GM18519 (cell line): Measurements from ENCODE around the gene OGFOD2.

Source experiments
- ATAC-seq: cut with Tn5 transposase; IDR thresholded peaks from one replicate; pipeline ENCODE4 v1.9.1; 2021; ENCODE audit warnings: mild to moderate bottlenecking, moderate library complexity; ENCODE audit not compliant: unreplicated experiment, low FRiP score

The OGFOD2 gene

DNA sequence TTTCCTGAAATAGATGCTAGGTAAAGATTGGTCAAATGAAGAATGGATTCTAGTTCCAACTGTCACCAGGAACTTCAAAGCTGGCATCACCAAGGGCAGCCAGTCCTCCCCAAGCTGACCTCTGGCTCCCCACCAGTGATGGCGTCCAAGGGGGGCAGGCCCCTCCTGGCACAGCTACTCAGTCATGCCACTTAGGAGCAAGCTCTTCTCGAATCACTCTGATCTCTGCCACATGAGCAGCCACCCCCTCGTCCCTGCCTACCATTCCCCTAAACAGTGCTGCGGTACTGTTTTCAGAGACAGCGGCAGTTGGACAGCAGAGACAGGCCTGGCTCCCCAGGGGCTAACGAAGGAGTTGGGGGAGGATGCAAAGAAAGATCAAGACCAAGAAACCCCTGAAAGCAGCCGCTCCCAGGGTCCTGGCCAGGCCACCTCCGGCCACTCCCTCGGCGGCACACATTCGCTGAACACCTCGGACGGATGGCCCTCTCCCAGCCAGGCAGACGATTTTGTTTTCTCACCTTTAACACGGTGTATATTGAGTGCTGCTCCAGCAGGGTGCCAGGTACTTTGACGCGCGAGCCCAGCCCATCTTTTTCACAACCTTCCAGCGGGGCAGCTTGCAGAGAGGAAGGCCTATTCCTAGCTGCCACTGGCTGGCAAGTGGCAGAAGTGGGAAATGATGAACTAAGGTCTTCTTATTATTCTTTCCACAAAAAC lies 52.8 kb downstream of the OGFOD2 start:
- no peak for ATAC-seq

DNA sequence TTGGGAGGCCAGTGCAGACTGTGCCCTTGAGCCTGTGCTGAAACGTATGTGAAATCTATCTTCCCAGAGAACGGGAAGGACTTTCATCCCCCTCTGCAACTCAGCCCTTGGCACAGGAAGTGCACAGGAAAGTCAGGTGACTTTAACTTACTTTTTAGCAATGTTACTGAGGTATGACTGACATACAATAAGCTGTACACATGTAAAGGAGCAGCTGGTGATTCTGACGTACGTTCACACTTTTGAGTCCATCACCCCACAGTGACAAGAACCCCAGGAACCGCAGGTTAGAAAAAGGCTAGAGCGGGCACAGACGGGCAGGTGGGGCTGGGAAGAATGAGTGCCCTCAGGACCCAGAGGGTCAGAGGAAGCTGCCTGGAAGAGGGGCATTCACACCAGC lies 53.4 kb downstream of the OGFOD2 start:
- ATAC-seq = no peak

DNA sequence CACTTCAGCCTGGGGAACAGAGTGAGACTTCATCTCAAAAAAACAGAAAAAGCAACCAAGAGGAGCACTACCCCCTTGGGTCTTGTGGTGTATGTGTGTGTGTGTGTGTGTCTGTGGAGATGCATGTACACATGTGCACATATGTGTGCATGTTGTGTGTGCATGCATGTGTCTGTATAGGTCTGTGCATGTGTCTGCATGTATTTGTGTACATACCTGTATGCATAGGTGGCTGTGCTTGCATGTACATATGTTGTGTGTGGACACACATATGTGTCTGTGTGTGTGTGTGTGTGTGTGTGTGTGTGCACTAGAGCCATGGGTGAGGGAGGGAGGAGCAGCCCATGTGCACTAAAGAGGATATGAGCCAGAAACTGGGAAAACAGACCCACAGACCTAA lies 54.5 kb downstream of the OGFOD2 start:
- no peak for ATAC-seq
